GM10847 (cell line): Measurements from ENCODE around the gene MKNK1.

Source experiments
- POLR2A ChIP-seq: IDR thresholded peaks from 2 replicates; pipeline ENCODE4 v1.6.1; 2011; ENCODE audit not compliant: insufficient read length; ENCODE audit errors: extremely low read depth

The MKNK1 gene

GRCh38 chr1:46582972-46583371, 21.1 kb downstream of the MKNK1 start:
- TF ChIP-seq POLR2A = no peak

- no peak for TF ChIP-seq POLR2A
Measured at GRCh38 chr1:46581681-46582455, 22.2 kb downstream of the MKNK1 start.

GRCh38 chr1:46580140-46580903, 23.7 kb downstream of the MKNK1 start:
- TF ChIP-seq POLR2A = no peak

GRCh38 chr1:46577671-46578070, 26.4 kb downstream of the MKNK1 start:
- TF ChIP-seq POLR2A = no peak

GRCh38 chr1:46576596-46576995, 27.5 kb downstream of the MKNK1 start:
- no peak for TF ChIP-seq POLR2A

- TF ChIP-seq POLR2A = no peak
Measured at GRCh38 chr1:46575778-46576177, 28.3 kb downstream of the MKNK1 start.

GRCh38 chr1:46575300-46575699, 28.8 kb downstream of the MKNK1 start:
- TF ChIP-seq POLR2A = no peak

GRCh38 chr1:46571691-46572225, 32.3 kb downstream of the MKNK1 start:
- TF ChIP-seq POLR2A = no peak

- no peak for TF ChIP-seq POLR2A
Measured at GRCh38 chr1:46569884-46570725, 34.0 kb downstream of the MKNK1 start.

GRCh38 chr1:46569116-46569515, 35.0 kb downstream of the MKNK1 start:
- TF ChIP-seq POLR2A = no peak

GRCh38 chr1:46568461-46568891, 35.6 kb downstream of the MKNK1 start:
- no peak for TF ChIP-seq POLR2A

GRCh38 chr1:46563341-46563740, 40.7 kb downstream of the MKNK1 start:
- TF ChIP-seq POLR2A = no peak

GRCh38 chr1:46562498-46562897, 41.6 kb downstream of the MKNK1 start:
- TF ChIP-seq POLR2A = no peak

GRCh38 chr1:46558966-46559365, 45.1 kb downstream of the MKNK1 start:
- no peak for TF ChIP-seq POLR2A
